SK-N-SH (cell line): Measurements from ENCODE around the gene CHST7.
"Not testable (repeated sequence)": the region's sequence is repeated elsewhere in the genome, so short reads cannot be mapped to it uniquely, and the experiment has no call there.

Experiments used
- CHD2 ChIP-seq: fragments of 150-350 bp; IDR thresholded peaks from 2 replicates; pipeline ENCODE4 v1.6.1; 2018; ENCODE audit warnings: low read length; ENCODE audit not compliant: partially characterized antibody
- EZH2phosphoT487 ChIP-seq: fragments of 200-600 bp; sonication (generic); IDR thresholded peaks from 2 replicates; pipeline ENCODE4 v1.6.1; 2017; ENCODE audit warnings: low read depth, mixed run types, mild to moderate bottlenecking, antibody characterized with exemption, moderate library complexity, borderline replicate concordance
- FOXM1 ChIP-seq: IDR thresholded peaks from 2 replicates; pipeline ENCODE4 v1.4.0; 2012; ENCODE audit warnings: low read depth, mild to moderate bottlenecking
- NRF1 ChIP-seq: IDR thresholded peaks from 2 replicates; pipeline ENCODE4 v1.6.1; 2012; ENCODE audit warnings: low read depth, mild to moderate bottlenecking, low read length
- RAD21 ChIP-seq: IDR thresholded peaks from 2 replicates; pipeline ENCODE4 v1.6.1; 2012; ENCODE audit warnings: mild to moderate bottlenecking, low read length
- TF ChIP-seq, protein P1 (sequence below): fragments of 200-600 bp; sonication (generic); IDR thresholded peaks from 2 replicates; pipeline ENCODE4 v1.6.1; 2017; ENCODE audit warnings: antibody characterized with exemption, mild to moderate bottlenecking, moderate library complexity
- TF ChIP-seq, protein P2 (sequence below): IDR thresholded peaks from 2 replicates; pipeline ENCODE4 v1.4.0; 2012; ENCODE audit warnings: low read depth, borderline replicate concordance

DNA sequence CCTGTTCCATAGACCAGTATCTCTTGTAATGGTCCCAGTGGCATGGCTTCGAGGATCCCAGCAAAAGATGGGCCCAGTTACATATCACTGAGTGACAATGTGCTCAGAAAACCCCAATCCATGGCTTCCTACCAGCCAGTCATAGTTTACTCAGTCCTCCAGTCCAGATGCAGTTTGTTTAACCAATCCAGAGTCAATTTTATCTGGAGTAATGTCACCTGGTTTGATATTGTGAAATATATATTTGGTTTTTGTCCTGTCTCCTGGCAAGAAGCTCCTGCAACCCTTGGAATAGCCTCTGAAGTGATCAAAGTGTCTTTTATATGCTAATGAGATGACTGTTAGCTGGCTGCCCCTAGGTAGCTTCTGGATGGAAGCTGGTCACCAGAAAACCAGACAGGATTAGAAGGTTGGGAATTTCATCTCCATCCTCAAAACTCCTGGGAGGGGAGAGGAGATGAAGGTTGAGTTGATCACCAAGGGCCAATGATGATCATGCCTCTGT lies 43.1 kb upstream of the CHST7 start:
- TF ChIP-seq, protein P1, sequence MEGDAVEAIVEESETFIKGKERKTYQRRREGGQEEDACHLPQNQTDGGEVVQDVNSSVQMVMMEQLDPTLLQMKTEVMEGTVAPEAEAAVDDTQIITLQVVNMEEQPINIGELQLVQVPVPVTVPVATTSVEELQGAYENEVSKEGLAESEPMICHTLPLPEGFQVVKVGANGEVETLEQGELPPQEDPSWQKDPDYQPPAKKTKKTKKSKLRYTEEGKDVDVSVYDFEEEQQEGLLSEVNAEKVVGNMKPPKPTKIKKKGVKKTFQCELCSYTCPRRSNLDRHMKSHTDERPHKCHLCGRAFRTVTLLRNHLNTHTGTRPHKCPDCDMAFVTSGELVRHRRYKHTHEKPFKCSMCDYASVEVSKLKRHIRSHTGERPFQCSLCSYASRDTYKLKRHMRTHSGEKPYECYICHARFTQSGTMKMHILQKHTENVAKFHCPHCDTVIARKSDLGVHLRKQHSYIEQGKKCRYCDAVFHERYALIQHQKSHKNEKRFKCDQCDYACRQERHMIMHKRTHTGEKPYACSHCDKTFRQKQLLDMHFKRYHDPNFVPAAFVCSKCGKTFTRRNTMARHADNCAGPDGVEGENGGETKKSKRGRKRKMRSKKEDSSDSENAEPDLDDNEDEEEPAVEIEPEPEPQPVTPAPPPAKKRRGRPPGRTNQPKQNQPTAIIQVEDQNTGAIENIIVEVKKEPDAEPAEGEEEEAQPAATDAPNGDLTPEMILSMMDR = not testable (repeated sequence)
- not testable (repeated sequence) for TF ChIP-seq FOXM1, NRF1, RAD21, EZH2phosphoT487, CHD2
- TF ChIP-seq, protein P2, sequence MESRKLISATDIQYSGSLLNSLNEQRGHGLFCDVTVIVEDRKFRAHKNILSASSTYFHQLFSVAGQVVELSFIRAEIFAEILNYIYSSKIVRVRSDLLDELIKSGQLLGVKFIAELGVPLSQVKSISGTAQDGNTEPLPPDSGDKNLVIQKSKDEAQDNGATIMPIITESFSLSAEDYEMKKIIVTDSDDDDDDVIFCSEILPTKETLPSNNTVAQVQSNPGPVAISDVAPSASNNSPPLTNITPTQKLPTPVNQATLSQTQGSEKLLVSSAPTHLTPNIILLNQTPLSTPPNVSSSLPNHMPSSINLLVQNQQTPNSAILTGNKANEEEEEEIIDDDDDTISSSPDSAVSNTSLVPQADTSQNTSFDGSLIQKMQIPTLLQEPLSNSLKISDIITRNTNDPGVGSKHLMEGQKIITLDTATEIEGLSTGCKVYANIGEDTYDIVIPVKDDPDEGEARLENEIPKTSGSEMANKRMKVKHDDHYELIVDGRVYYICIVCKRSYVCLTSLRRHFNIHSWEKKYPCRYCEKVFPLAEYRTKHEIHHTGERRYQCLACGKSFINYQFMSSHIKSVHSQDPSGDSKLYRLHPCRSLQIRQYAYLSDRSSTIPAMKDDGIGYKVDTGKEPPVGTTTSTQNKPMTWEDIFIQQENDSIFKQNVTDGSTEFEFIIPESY = not testable (repeated sequence)
